ENCODE measurements around the gene TNPO3.
"Not testable (repeated sequence)": the region's sequence is repeated elsewhere in the genome, so short reads cannot be mapped to it uniquely, and the experiment has no call there.

Gene TNPO3

GRCh38 chr7:128943251-128943650 is 111.7 kb downstream of the TNPO3 start:
- not testable (repeated sequence) for H3K36me3 ChIP-seq (ENCODE audit: control insufficient read depth, insufficient read depth, low read length, severe bottlenecking); H3K4me3 ChIP-seq (ENCODE audit: low read length); H3K9me3 ChIP-seq (ENCODE audit: control insufficient read depth, low read length); H3K9ac ChIP-seq (ENCODE audit: low read length); DNase-seq (ENCODE audit: low read depth)
- H3K27me3 ChIP-seq (replicated peaks; ENCODE audit: control insufficient read depth, insufficient read depth, low read length) = peaks cover 38% of the 10 kb centered on the region
- H3K4me1 ChIP-seq (ENCODE audit: control insufficient read depth, insufficient read depth, low read length) = peaks cover 12% of the 10 kb centered on the region

GRCh38 chr7:128941946-128942526 is 112.9 kb downstream of the TNPO3 start:
- peaks cover 9% of the 10 kb centered on the region for H3K4me1 ChIP-seq (ENCODE audit: control insufficient read depth, insufficient read depth, low read length)
- H3K4me3 ChIP-seq (ENCODE audit: low read length) = no peak overlapping the region
- H3K36me3 ChIP-seq (ENCODE audit: control insufficient read depth, insufficient read depth, low read length, severe bottlenecking) = no peaks in the 10 kb centered on the region
- DNase-seq (ENCODE audit: low read depth) = no peak
- H3K9ac ChIP-seq (ENCODE audit: low read length) = no peak overlapping the region
- H3K27me3 ChIP-seq (replicated peaks; ENCODE audit: control insufficient read depth, insufficient read depth, low read length) = peaks cover 45% of the 10 kb centered on the region
- H3K9me3 ChIP-seq (ENCODE audit: control insufficient read depth, low read length) = no peaks in the 10 kb centered on the region

- DNase-seq (ENCODE audit: low read depth) = no peak
- Histone ChIP-seq H3K27me3 (replicated peaks; ENCODE audit: control insufficient read depth, insufficient read depth, low read length) (peaks cover 47% of the 10 kb centered on the region), H3K36me3 (ENCODE audit: control insufficient read depth, insufficient read depth, low read length, severe bottlenecking) (no peaks in the 10 kb centered on the region), H3K9me3 (ENCODE audit: control insufficient read depth, low read length) (no peaks in the 10 kb centered on the region), H3K4me3 (ENCODE audit: low read length) (no peak overlapping the region), H3K9ac (ENCODE audit: low read length) (no peak overlapping the region), H3K4me1 (ENCODE audit: control insufficient read depth, insufficient read depth, low read length) (peaks cover 9% of the 10 kb centered on the region)
These were observed 113.5 kb downstream of the TNPO3 start for GRCh38 chr7:128941323-128941890.

- peaks cover 9% of the 10 kb centered on the region for H3K4me1 ChIP-seq (ENCODE audit: control insufficient read depth, insufficient read depth, low read length)
- no peaks in the 10 kb centered on the region for H3K36me3 ChIP-seq (ENCODE audit: control insufficient read depth, insufficient read depth, low read length, severe bottlenecking)
- H3K27me3 ChIP-seq (replicated peaks; ENCODE audit: control insufficient read depth, insufficient read depth, low read length) = peaks cover 44% of the 10 kb centered on the region
- no peak overlapping the region for H3K9ac ChIP-seq (ENCODE audit: low read length)
- DNase-seq (ENCODE audit: low read depth) = no peak
- no peak overlapping the region for H3K4me3 ChIP-seq (ENCODE audit: low read length)
- no peaks in the 10 kb centered on the region for H3K9me3 ChIP-seq (ENCODE audit: control insufficient read depth, low read length)
These were observed 114.2 kb downstream of the TNPO3 start for GRCh38 chr7:128940494-128941322.

GRCh38 chr7:128939861-128940410 is 115.0 kb downstream of the TNPO3 start:
- no peak overlapping the region for H3K9ac ChIP-seq (ENCODE audit: low read length)
- no peaks in the 10 kb centered on the region for H3K36me3 ChIP-seq (ENCODE audit: control insufficient read depth, insufficient read depth, low read length, severe bottlenecking)
- H3K9me3 ChIP-seq (ENCODE audit: control insufficient read depth, low read length) = no peaks in the 10 kb centered on the region
- no peak overlapping the region for H3K4me3 ChIP-seq (ENCODE audit: low read length)
- no peak for DNase-seq (ENCODE audit: low read depth)
- H3K4me1 ChIP-seq (ENCODE audit: control insufficient read depth, insufficient read depth, low read length) = peaks cover 7% of the 10 kb centered on the region
- H3K27me3 ChIP-seq (replicated peaks; ENCODE audit: control insufficient read depth, insufficient read depth, low read length) = peaks cover 46% of the 10 kb centered on the region

GRCh38 chr7:128939075-128939860 is 115.6 kb downstream of the TNPO3 start:
- no peak for DNase-seq (ENCODE audit: low read depth)
- Histone ChIP-seq H3K4me3 (ENCODE audit: low read length) (no peak overlapping the region), H3K27me3 (replicated peaks; ENCODE audit: control insufficient read depth, insufficient read depth, low read length) (peaks cover 49% of the 10 kb centered on the region)

GRCh38 chr7:128938544-128939074 is 116.3 kb downstream of the TNPO3 start:
- no peaks in the 10 kb centered on the region for H3K9me3 ChIP-seq (ENCODE audit: control insufficient read depth, low read length)
- peaks cover 52% of the 10 kb centered on the region for H3K27me3 ChIP-seq (replicated peaks; ENCODE audit: control insufficient read depth, insufficient read depth, low read length)
- no peak overlapping the region for H3K9ac ChIP-seq (ENCODE audit: low read length)
- H3K4me3 ChIP-seq (ENCODE audit: low read length) = peak overlapping the region; percentile 52
- H3K4me1 ChIP-seq (ENCODE audit: control insufficient read depth, insufficient read depth, low read length) = peaks cover 6% of the 10 kb centered on the region
- H3K36me3 ChIP-seq (ENCODE audit: control insufficient read depth, insufficient read depth, low read length, severe bottlenecking) = no peaks in the 10 kb centered on the region
- DNase-seq (ENCODE audit: low read depth) = peak; percentile 33

More at GRCh38 chr7:128939075-128939860, 115.6 kb downstream of the TNPO3 start:
- H3K9ac ChIP-seq (ENCODE audit: low read length) = no peak overlapping the region
- no peaks in the 10 kb centered on the region for H3K36me3 ChIP-seq (ENCODE audit: control insufficient read depth, insufficient read depth, low read length, severe bottlenecking)
- peaks cover 6% of the 10 kb centered on the region for H3K4me1 ChIP-seq (ENCODE audit: control insufficient read depth, insufficient read depth, low read length)
- no peaks in the 10 kb centered on the region for H3K9me3 ChIP-seq (ENCODE audit: control insufficient read depth, low read length)

- H3K9ac ChIP-seq (ENCODE audit: low read length) = no peak within 1 kb of the TSS
- DNase-seq (ENCODE audit: low read depth) = peak; percentile 44
- peaks cover 59% of the 10 kb centered on the region for H3K27me3 ChIP-seq (replicated peaks; ENCODE audit: control insufficient read depth, insufficient read depth, low read length)
- H3K4me3 ChIP-seq (ENCODE audit: low read length) = peak within 1 kb of the TSS; percentile 52
- H3K4me1 ChIP-seq (ENCODE audit: control insufficient read depth, insufficient read depth, low read length) = peaks cover 6% of the 10 kb centered on the region
- H3K36me3 ChIP-seq (ENCODE audit: control insufficient read depth, insufficient read depth, low read length, severe bottlenecking) = no peaks in the 10 kb centered on the region
- no peaks in the 10 kb centered on the region for H3K9me3 ChIP-seq (ENCODE audit: control insufficient read depth, low read length)
These were observed 117.0 kb downstream of the TNPO3 start, which contains the start of gene IRF5 for GRCh38 chr7:128937647-128938543. Gene IRF5 (plus strand): TSS chr7:128937927. CDS start chr7:128942082, 4,155 bp downstream.

GRCh38 chr7:128937271-128937646 is 117.7 kb downstream of the TNPO3 start:
- Histone ChIP-seq H3K36me3 (ENCODE audit: control insufficient read depth, insufficient read depth, low read length, severe bottlenecking) (no peaks in the 10 kb centered on the region), H3K4me3 (ENCODE audit: low read length) (no peak overlapping the region), H3K9ac (ENCODE audit: low read length) (no peak overlapping the region), H3K27me3 (replicated peaks; ENCODE audit: control insufficient read depth, insufficient read depth, low read length) (peaks cover 65% of the 10 kb centered on the region), H3K4me1 (ENCODE audit: control insufficient read depth, insufficient read depth, low read length) (peaks cover 6% of the 10 kb centered on the region), H3K9me3 (ENCODE audit: control insufficient read depth, low read length) (no peaks in the 10 kb centered on the region)
- no peak for DNase-seq (ENCODE audit: low read depth)

- Histone ChIP-seq H3K9ac (ENCODE audit: low read length) (no peak overlapping the region), H3K27me3 (replicated peaks; ENCODE audit: control insufficient read depth, insufficient read depth, low read length) (peaks cover 68% of the 10 kb centered on the region), H3K4me3 (ENCODE audit: low read length) (no peak overlapping the region), H3K4me1 (ENCODE audit: control insufficient read depth, insufficient read depth, low read length) (peaks cover 6% of the 10 kb centered on the region), H3K36me3 (ENCODE audit: control insufficient read depth, insufficient read depth, low read length, severe bottlenecking) (no peaks in the 10 kb centered on the region), H3K9me3 (ENCODE audit: control insufficient read depth, low read length) (no peaks in the 10 kb centered on the region)
- DNase-seq (ENCODE audit: low read depth) = no peak
These were observed 118.1 kb downstream of the TNPO3 start for GRCh38 chr7:128936798-128937197.
